SU-DHL-6 (cell line): ENCODE results near the gene TAS2R13.

ENCODE experiments used
- H2AFZ ChIP-seq: fragments of 200-600 bp; sonication (generic); 2 replicates; pipeline ENCODE4 v1.6.1; 2014; ENCODE audit warnings: low read depth, mild to moderate bottlenecking, moderate library complexity, mixed read lengths, antibody characterized with exemption, low read length; ENCODE audit not compliant: severe bottlenecking
- H3F3A ChIP-seq: fragments of 200-600 bp; shearing (Covaris generic); 2 replicates; pipeline ENCODE4 v1.6.0; 2016; ENCODE audit warnings: antibody characterized with exemption, mild to moderate bottlenecking; ENCODE audit not compliant: insufficient read depth
- H3K27ac ChIP-seq: fragments of 200-600 bp; sonication (generic); 2 replicates; pipeline ENCODE4 v1.5.1; 2016; ENCODE audit warnings: low read depth, mild to moderate bottlenecking, low read length, moderate library complexity, mixed read lengths
- H3K27me3 ChIP-seq: fragments of 200-600 bp; sonication (generic), shearing (Covaris generic); 2 replicates; pipeline ENCODE4 v1.6.0; 2014; ENCODE audit warnings: mild to moderate bottlenecking, low read length
- H3K36me3 ChIP-seq: fragments of 200-600 bp; sonication (generic); 2 replicates; pipeline ENCODE4 v1.6.1; 2014; ENCODE audit warnings: mild to moderate bottlenecking, low read length, mixed read lengths
- H3K4me2 ChIP-seq: fragments of 300-600, 200-600 bp; shearing (Covaris generic), sonication (generic); 2 replicates; pipeline ENCODE4 v1.6.0; 2014; ENCODE audit warnings: low read length, low read depth, mild to moderate bottlenecking; ENCODE audit not compliant: poor library complexity, severe bottlenecking
- H3K4me3 ChIP-seq: fragments of 200-600 bp; sonication (generic); 2 replicates; pipeline ENCODE4 v1.5.1; 2014; ENCODE audit warnings: antibody characterized with exemption, low read length, mild to moderate bottlenecking, mixed read lengths; ENCODE audit not compliant: insufficient read depth, poor library complexity, severe bottlenecking
- H3K79me2 ChIP-seq: fragments of 200-600 bp; sonication (generic); 2 replicates; pipeline ENCODE4 v1.6.1; 2014; ENCODE audit warnings: mild to moderate bottlenecking, low read length, moderate library complexity; ENCODE audit not compliant: insufficient read depth
- H3K9ac ChIP-seq: fragments of 200-600 bp; sonication (generic); 2 replicates; pipeline ENCODE4 v1.7.0; 2014; ENCODE audit warnings: mild to moderate bottlenecking, low read length
- H3K9me2 ChIP-seq: fragments of 200-600 bp; sonication (generic); replicated peaks from 2 replicates; pipeline ENCODE4 v1.6.1; 2014; ENCODE audit warnings: low read length; ENCODE audit not compliant: insufficient read depth
- H3K9me3 ChIP-seq: fragments of 200-600 bp; sonication (generic); 2 replicates; pipeline ENCODE4 v1.6.1; 2014; ENCODE audit warnings: low read length, mixed read lengths; ENCODE audit not compliant: insufficient read depth
- H4K20me1 ChIP-seq: fragments of 200-600 bp; sonication (generic); 2 replicates; pipeline ENCODE4 v1.6.1; 2014; ENCODE audit warnings: low read depth, mild to moderate bottlenecking, antibody characterized with exemption, low read length, moderate library complexity, mixed read lengths
- CTCF ChIP-seq: fragments of 200-600 bp; sonication (generic); IDR thresholded peaks from one replicate; pipeline ENCODE4 v1.5.1; 2017; ENCODE audit warnings: antibody characterized with exemption, mild to moderate bottlenecking, low read length, moderate library complexity; ENCODE audit not compliant: insufficient read depth, poor library complexity, severe bottlenecking
- EZH2phosphoT487 ChIP-seq: fragments of 200-600 bp; sonication (generic), shearing (Covaris generic); conservative IDR thresholded peaks from 2 replicates; pipeline ENCODE4 v1.6.1; 2018; ENCODE audit warnings: mild to moderate bottlenecking, antibody characterized with exemption, low read length, moderate library complexity, mixed read lengths

Gene TAS2R13

DNA sequence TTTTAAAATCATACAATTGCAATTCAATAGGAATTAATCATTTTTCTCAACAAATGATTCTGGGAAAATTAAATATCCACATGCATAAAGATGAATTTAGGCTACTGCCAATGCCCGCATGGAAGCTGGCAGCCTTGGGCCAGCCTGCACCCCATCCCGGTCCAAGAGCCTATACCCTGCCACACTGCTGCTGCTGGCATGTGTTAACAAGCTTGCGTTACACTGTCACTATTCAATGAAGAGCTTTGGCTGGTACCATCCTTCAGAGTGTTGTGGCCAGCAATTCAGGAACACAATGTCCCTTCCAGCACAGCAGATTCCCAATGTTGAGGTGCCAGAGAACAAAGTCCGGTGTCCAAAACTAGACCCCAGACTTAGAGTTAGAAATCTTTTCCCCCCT lies 43.3 kb upstream of the TAS2R13 start:
- Histone ChIP-seq H3K79me2 (no peaks in the 10 kb centered on the region), H3K27me3 (no peaks in the 10 kb centered on the region), H3K4me3 (no peak overlapping the region), H3K9me3 (no peaks in the 10 kb centered on the region), H3F3A (no peaks in the 10 kb centered on the region), H3K9me2 (no peaks in the 10 kb centered on the region), H3K9ac (no peak overlapping the region), H3K36me3 (no peaks in the 10 kb centered on the region), H3K4me2 (no peak overlapping the region), H3K27ac (no peak overlapping the region), H2AFZ (no peak overlapping the region), H4K20me1 (no peaks in the 10 kb centered on the region)
- no peak for TF ChIP-seq EZH2phosphoT487
- TF ChIP-seq CTCF, result no peak

DNA sequence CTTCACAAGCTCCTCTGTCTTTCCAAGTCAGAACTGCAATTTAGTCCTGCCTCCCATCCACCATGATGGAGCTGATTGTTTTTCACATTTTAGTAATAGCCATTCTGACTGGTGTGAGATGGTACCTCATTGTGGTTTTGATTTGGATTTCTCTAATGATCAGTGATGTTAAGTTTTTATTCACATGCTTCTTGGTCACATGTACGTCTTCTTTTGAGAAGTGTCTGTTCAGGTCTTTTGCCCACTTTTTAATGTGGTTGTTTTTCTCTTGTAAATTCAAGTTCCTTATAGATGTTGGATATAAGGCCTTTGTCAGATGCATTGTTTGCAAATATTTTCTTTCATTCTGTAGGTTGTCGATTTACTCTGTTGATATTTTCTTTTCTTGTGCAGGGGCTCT lies 33.8 kb upstream of the TAS2R13 start:
- TF ChIP-seq EZH2phosphoT487 (no peak), CTCF (no peak)
- no peaks in the 10 kb centered on the region for H3K9me2 ChIP-seq

DNA sequence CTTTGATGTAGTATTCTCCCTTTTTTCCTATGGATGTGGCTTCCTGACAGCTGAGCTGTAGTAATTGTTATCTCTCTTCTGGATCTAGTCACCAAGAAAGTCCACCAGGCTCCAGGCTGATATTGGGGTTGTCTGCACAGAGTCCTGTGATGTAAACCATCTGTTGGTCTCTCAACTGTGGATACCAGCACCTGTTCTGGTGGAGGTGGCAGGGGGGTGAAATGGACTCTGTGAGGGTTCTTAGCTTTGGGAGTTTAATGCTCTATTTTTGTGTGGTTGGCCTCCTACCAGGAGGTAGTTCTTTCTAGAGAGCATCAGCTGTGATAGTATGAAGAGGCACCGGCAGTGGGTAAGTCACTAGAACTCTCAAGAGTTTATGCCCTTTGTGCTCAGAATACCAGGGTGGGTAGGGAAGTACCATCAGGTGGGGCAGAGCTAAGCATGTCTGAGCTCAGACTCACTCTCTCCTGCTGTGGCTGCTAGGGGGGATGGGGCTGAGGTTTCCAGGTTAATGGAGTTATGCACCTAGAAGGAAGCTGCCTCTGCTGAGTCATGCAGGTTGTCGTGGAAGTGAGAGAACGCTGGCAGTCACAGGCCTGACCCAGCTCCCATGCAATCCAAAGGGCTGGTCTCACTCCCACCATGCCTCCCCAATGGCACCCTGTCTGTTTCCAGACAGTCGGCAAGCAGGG lies 32.7 kb upstream of the TAS2R13 start:
- Histone ChIP-seq H2AFZ (no peak overlapping the region), H3K79me2 (no peaks in the 10 kb centered on the region), H3F3A (no peaks in the 10 kb centered on the region), H3K4me3 (no peak overlapping the region), H4K20me1 (no peaks in the 10 kb centered on the region), H3K4me2 (no peak overlapping the region), H3K9me2 (no peaks in the 10 kb centered on the region), H3K36me3 (no peaks in the 10 kb centered on the region), H3K9me3 (no peaks in the 10 kb centered on the region), H3K27ac (no peak overlapping the region), H3K27me3 (no peaks in the 10 kb centered on the region), H3K9ac (no peak overlapping the region)
- TF ChIP-seq EZH2phosphoT487 (no peak), CTCF (no peak)

More for the DNA sequence above, 33.8 kb upstream of the TAS2R13 start:
- Histone ChIP-seq H2AFZ (no peak overlapping the region), H3K79me2 (no peaks in the 10 kb centered on the region), H3K9ac (no peak overlapping the region), H3K27me3 (no peaks in the 10 kb centered on the region), H3K9me3 (no peaks in the 10 kb centered on the region), H3K27ac (no peak overlapping the region), H3F3A (no peaks in the 10 kb centered on the region), H3K4me2 (no peak overlapping the region), H3K4me3 (no peak overlapping the region), H3K36me3 (no peaks in the 10 kb centered on the region), H4K20me1 (no peaks in the 10 kb centered on the region)
